Activated CD8-positive, alpha-beta memory T cell treated with anti-CD3 and anti-CD28 coated beads for 4 hours (primary cell): Measurements from ENCODE around the gene HLA-DMA.

Experiments
- DNase-seq, 2 donors: peaks; one replicate each; pipeline ENCODE4 v3.0.0-alpha.2; 2020; ENCODE audit warnings: low read depth in 2 of 2

Gene HLA-DMA

GRCh38 chr6:32952817-32953739 lies at the start of gene HLA-DMA:
Gene HLA-DMA, minus strand, starts transcription at chr6:32953097. Its CDS starts 61 bp downstream, at chr6:32953036.
- peak in 1 of 2 donors; percentile 48 for DNase-seq

- no peak for DNase-seq
Measured at GRCh38 chr6:33001685-33002084, 48.8 kb upstream of the HLA-DMA start.

- DNase-seq = no peak
Measured at GRCh38 chr6:33000055-33000454, 47.2 kb upstream of the HLA-DMA start.

DNA sequence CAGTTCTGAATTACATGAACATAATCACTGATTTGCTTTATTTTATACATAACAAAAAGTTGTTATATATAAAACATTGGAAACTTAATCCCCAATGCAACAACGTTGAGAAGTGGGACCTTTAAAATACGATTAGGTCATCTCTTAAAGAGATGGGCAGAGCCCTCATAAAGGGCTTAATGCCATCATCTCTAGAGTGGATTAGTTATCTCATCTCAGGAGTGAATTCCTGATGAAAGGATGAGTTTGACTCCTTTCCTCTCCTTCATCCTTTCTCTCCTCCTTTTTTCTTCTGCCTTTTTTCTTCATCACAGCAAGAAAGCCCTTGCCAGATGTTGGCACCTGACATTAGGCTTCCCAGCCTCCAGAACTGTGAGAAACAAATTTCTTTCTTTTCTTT lies 42.6 kb upstream of the HLA-DMA start:
- no peak for DNase-seq

DNA sequence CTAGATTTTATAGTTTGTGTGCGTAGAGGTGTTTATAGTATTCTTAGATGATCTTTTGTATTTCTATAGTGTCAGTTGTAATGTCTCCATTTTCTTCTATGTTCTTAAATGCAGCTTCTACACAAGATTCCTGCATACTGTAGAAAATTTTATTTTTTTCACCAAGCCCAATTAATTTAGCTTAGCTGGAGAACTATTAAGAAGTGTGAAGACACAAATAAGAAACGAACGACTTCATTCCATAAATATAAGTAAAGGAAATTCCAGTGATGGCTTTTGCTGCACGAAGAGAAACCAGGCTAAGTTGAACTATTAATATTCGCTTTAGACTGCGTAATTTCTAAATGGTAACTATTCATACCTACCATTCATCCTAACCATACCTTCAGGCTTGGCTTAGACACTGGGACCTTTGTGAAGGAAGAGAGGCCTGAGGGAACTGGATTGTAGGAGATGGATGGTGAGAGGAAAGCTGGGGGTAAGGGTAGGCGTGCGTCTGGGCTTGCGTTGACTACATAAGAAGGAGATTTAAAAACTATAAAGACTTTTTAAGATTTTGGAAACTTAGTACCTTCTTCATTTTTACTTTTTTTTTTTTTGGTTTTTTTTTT lies 40.6 kb upstream of the HLA-DMA start:
- DNase-seq = no peak

DNA sequence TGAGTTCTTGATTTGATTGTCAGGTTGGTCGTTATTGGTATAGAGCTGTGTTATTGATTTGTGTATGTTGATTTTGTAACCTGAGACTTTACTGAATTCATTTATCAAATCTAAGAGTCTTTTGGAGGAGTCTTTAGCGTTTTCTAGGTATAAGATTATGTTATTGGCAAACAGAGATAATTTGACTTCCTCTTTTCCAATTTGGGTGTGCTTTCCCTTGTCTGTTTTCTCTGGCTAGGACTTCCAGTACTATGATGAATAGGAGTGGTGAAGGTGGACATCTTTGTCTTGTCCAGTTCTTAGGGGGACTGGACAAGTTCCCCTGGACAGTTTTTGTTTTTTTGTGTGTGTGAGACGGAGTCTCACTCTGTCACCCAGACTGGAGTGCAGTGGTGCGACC lies 39.1 kb upstream of the HLA-DMA start:
- no peak for DNase-seq

GRCh38 chr6:32989368-32989767 lies 36.5 kb upstream of the HLA-DMA start:
- no peak for DNase-seq

GRCh38 chr6:32984622-32985389 lies 31.9 kb upstream of the HLA-DMA start:
- peak; percentile 80 to 84 for DNase-seq

DNA sequence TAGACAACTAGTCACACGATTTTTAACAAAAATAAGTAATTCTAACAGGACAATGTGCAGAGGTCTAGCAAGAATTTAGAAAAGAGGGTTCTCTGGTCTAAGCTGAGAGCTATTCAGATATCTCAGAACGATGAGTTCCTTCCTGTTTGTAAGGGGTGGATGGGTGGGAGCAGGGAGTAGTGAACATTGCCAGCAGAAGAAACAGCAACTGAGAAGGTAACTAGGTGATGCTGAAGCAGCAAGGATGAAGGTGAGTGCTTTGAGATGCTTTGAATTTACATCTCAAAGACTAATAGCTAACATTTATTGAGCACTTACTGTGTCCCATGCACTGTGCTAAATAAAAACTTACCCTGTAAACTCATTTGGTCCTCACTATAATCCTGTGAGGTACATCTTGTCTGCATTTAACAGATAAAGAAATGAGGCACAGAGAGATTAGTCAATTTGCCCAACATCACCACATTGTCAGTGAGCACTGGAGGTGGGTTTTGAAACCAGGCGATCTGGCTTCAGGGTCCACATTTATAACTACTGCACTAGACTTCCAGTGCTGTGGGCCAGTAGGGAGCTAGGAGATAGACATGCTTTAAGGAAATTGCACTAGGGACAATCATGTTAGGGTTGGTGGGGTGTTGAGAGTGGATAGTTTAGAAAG lies 31.2 kb upstream of the HLA-DMA start:
- DNase-seq = no peak

- DNase-seq = no peak
Measured at GRCh38 chr6:32983493-32983848, 30.6 kb upstream of the HLA-DMA start.

- DNase-seq = no peak
Measured at GRCh38 chr6:32982702-32983492, 30.0 kb upstream of the HLA-DMA start.

DNA sequence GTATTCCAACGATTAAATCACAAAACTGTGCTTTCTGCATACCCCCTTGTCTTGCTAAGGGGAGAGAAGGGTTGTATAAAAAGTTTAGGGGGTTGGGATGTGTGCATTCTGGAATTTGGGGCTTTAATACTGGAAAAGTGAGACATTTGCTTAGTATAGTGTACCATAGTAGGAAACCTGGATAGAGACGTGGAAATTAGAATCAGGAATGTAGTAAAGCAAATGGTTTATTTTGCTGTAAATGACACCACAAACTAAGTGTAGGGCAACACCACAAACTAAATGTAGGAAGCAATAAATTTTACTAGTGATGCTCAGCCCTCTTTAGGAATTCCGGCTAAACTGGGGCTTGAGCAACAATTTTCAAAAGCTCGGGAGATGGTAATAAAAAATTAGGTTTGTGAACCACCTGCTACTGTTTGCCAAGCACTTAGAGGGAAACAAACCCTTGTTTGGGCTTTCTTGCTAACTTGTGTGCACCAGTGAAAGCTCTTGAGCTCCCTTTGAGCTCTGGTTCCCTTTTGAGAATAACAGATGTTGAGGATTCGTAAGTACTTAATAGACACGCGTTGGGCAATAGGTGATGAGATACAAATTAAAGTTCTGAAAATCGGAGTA lies 29.3 kb upstream of the HLA-DMA start:
- no peak for DNase-seq

DNA sequence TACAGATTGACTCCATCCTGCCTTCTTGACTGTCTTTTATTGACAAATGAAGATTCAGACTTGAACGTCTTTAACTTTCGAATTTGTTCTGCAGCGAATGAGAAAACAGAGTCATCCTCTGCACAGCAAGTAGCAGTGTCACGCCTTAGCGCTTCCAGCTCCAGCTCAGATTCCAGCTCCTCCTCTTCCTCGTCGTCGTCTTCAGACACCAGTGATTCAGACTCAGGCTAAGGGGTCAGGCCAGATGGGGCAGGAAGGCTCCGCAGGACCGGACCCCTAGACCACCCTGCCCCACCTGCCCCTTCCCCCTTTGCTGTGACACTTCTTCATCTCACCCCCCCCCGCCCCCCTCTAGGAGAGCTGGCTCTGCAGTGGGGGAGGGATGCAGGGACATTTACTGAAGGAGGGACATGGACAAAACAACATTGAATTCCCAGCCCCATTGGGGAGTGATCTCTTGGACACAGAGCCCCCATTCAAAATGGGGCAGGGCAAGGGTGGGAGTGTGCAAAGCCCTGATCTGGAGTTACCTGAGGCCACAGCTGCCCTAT lies 27.7 kb upstream of the HLA-DMA start:
- no peak for DNase-seq

DNA sequence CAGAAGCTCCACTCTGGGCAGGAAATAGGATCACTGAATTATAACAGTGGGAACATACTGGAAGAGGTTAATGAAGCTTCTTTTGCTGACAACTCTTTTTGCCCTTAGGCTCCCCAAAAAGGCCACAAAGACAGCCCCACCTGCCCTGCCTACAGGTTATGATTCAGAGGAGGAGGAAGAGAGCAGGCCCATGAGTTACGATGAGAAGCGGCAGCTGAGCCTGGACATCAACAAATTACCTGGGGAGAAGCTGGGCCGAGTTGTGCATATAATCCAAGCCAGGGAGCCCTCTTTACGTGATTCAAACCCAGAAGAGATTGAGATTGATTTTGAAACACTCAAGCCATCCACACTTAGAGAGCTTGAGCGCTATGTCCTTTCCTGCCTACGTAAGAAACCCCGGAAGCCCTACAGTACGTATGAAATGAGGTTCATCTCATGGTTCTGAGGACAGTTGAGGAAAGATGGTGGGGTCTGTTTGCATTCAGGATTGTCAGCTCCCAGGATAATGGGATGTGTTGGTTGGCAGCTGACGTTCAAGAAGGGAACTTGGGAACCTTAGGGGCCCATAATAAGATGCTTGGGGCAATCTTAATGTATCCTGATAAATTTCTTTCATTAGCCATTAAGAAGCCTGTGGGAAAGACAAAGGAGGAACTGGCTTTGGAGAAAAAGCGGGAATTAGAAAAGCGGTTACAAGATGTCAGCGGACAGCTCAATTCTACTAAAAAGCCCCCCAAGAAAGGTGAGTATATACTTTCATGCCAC lies 27.0 kb upstream of the HLA-DMA start:
- DNase-seq = no peak

- DNase-seq = no peak
Measured at GRCh38 chr6:32977953-32978324, 25.0 kb upstream of the HLA-DMA start.

- DNase-seq = no peak
Measured at GRCh38 chr6:32977272-32977952, 24.5 kb upstream of the HLA-DMA start.

DNA sequence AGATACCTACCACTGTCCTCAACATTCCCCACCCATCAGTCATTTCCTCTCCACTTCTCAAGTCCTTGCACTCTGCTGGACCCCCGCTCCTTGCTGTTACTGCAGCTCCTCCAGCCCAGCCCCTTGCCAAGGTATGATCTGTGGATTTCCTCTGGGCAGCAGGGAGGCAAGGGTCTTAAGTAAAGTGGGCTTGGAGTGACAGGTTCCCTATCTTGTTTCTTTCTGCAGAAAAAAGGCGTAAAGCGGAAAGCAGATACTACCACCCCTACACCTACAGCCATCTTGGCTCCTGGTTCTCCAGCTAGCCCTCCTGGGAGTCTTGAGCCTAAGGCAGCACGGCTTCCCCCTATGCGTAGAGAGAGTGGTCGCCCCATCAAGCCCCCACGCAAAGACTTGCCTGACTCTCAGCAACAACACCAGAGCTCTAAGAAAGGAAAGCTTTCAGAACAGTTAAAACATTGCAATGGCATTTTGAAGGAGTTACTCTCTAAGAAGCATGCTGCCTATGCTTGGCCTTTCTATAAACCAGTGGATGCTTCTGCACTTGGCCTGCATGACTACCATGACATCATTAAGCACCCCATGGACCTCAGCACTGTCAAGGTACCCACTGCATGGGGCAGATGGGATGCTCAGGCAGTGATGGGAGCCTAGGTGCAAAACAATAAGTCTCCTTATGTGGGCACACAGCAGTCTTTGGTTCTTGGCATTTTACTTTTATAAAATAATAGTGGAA lies 23.6 kb upstream of the HLA-DMA start:
- DNase-seq = no peak

GRCh38 chr6:32975886-32976285 lies 23.0 kb upstream of the HLA-DMA start:
- no peak for DNase-seq
